Measurements from ENCODE around the gene PPFIA2.
"Not testable (repeated sequence)": the region's sequence is repeated elsewhere in the genome, so short reads cannot be mapped to it uniquely, and the experiment has no call there.

The PPFIA2 gene

DNA sequence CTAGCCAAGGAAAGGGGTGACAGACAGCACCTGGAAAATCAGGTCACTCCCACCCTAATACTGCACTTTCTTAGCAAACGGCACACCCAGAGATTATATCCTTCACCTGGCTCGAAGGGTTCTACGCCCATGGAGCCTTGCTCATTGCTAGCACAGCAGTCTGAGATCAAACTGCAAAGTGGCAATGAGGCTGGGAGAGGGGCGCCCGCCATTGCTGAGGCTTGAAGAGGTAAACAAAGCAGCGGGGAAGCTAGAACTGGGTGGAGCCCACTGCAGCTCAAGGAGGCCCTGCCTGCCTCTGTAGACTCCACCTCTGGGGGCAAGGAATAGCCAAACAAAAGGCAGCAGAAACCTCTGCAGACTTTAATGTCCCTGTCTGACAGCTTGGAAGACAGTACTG, 99.8 kb downstream of the PPFIA2 start:
- not testable (repeated sequence) for DNase-seq

DNA sequence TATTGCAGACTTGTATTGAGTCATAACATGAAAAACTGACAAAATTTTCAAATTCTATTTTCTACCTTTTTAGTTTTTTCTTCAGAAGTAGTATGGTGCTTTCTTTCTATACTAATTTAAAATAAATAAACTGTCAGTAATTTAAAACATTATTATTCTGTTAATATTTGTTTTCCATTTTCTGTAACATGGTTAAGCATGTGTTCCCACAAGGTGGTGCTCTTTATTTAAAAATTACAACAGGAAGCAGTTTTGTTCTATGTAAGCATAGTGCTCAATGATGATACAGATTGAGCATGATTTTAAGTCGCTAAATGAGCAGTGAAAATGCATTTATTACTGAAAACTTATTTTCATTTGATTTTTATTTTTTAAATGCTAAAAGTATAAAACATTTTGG, 114.6 kb downstream of the PPFIA2 start:
- no peak for DNase-seq

DNA sequence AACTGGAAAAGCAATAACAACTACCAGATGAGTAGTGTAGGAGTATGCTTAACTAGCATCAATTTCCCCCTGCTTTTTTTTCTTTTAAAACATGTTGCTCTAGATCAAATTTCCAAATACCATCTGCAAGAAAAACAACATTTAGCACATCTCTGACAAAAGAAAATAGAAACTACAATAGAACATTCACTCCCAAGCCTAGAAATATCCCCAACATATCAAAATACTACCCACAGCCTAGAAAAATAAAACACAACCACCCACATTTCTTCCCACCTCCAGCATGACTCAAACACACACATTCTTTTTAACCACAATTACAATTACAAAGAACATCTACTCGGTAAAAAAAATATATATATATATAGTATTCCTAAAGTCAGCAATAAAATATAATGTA, 120.0 kb downstream of the PPFIA2 start:
- DNase-seq, result no peak

DNA sequence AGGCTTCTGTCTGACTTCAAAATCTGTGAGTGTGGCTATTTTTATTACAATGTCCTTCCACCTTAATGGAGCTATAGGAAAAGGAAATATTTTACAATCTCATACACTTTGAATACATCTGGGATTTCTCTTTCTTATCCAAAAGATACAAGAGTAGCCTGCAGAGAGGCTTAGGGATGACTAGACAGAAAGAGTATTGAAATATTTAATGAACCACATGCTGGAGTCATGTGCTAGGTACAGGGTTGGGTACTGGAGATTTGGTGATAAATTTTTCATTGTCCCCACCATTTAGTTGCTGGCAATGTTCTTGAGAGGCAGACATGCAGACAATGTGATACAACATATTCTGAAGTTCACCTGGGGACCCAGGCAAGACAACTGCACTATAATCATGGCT, 126.0 kb downstream of the PPFIA2 start:
- DNase-seq, result no peak

DNA sequence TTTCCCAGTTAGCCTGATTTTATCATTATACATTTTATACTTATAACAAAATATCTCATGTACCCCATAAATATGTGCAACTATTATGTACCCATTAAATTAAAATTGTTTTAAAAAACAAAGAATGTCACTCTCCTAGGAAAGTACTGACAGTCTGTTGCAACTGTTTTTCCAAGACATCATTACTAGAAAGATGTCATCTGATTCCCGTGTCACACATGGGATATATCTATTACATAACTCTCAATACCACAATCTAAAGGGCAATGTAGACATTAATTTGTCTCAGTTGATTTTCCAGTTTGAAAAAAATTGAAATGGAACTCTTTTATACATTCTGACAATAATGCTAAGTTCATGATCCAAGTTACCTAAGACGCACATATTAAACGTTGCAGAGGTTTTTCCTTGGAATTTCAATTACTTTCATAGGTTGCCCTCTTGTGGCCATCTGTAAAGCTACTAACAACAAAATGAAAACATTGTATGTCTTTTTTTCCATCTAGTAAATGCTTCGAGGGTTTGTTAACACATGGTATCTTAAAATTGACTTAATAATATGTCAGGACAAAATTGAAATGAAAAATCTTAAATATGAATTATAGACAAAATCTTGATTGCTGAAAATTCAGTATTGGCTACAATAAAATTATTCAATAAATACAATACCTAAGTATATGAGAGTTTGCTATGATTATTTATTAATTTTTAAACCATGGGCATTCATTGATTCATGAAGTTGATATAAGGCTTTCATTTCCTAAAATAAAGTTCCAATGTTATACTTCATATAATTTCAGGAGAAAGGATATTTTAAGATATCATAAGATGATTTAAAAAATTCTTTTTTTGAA, 131.6 kb downstream of the PPFIA2 start:
- DNase-seq, result no peak

DNA sequence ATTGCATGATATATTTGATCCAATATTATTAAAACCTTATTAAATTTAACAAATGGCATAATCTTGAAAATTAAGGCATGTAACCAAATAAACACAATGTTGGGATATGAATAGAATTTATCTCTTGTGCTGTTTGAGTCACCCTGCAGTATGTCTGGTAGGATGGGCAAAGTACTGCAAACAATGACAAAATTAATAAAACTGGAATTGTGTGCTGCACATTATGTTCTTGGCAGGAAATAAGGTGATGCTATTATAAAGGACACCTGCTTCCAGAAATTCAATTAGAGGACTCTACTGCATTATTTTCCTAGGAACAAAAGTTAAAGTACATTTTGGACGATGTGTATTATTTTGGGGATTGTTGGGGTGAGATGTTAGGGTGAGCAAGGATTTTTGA, 132.7 kb downstream of the PPFIA2 start:
- no peak for DNase-seq

GRCh38 chr12:81617915-81618314, 141.2 kb downstream of the PPFIA2 start:
- peak; percentile 15 for DNase-seq

DNA sequence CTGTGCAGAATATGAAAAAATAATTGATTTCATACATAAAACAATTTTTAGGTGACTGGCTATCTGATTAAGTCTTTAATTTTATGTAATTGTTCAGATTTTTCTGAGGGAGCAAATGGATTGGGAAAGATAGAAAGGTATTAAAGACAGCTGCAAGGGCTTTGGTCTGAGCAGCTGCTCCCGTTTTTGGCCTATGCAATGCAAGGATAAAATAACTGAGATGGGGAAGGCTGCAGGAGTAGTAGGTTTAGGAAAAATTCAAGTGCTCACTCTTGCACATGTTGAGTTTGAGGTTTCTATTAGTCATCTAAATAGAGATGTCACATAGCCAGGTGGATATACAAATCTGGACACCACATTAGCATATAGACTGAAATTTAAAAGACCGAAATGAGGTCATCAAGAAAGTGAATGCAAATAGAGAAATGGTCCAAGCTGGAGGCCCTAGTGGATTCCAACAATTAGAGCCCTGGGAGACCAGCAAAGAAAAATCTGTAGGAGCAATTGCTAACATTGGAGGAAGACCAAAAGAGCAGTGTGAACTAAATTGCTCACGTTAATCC, 144.0 kb downstream of the PPFIA2 start:
- no peak for DNase-seq

- no peak for DNase-seq
Measured at GRCh38 chr12:81610955-81611889, 147.9 kb downstream of the PPFIA2 start.

- no peak for DNase-seq
Measured at GRCh38 chr12:81597928-81598604, 161.1 kb downstream of the PPFIA2 start.

DNA sequence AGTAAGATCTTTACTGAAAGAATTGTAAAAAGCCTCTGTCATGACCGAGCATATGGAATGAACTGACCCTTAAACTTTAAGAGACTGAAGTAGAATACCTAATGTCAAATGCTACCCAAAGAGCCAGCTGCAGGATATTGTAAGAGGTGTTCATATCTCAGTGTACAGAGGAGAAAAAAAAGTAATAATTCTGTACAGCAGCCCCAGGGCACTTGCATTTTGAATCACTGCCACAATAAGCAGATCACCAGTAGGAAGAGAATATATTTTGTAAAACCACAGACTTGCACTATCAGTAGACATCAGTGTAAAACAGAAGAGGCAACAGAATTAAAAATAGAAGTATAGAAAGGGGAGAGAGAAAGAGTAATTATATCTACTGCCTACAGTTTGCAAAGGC, 162.6 kb downstream of the PPFIA2 start:
- DNase-seq, result no peak

- no peak for DNase-seq
Measured at GRCh38 chr12:81591256-81591655, 167.9 kb downstream of the PPFIA2 start.

- not testable (repeated sequence) for DNase-seq
Measured at GRCh38 chr12:81590703-81591102, 168.4 kb downstream of the PPFIA2 start.

- no peak for DNase-seq
Measured at GRCh38 chr12:81588235-81589008, 170.7 kb downstream of the PPFIA2 start.

DNA sequence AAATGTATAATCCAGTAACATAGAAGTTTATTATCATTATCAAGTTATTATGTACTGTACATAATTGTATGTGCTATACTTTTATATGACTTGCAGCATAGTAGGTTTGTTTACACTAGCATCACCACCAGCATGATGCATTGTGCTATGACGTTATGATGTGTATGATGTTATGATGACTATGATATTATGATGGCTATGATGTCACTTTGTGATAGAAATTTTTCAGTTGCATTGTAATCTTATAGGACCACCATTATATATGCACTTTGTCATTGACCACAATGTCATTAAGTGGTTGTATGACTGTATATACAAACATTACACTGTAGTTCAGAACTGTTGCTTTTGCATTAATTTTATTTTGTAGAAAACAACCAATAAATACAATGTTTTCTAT, 173.4 kb downstream of the PPFIA2 start:
- no peak for DNase-seq

- no peak for DNase-seq
Measured at GRCh38 chr12:81573228-81573627, 185.9 kb downstream of the PPFIA2 start.

DNA sequence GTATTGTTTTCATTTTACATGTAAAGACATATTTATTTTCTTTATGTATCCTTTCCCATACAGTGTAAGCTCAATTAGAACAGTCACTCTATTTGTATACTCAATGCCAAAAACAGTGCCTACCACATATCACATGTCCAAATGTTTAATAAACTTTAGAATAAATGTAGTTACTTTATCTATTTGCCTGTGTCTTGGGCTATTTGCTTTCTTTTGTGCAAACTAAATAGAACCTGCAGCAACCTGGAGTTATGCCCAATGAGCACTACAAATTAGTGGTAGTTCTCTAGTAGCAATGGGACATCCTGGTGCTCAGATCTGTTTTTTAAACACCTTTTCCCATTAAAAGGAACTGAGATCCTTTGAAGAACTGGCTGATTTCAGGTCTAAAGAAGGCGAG, 186.7 kb downstream of the PPFIA2 start:
- DNase-seq, result no peak

DNA sequence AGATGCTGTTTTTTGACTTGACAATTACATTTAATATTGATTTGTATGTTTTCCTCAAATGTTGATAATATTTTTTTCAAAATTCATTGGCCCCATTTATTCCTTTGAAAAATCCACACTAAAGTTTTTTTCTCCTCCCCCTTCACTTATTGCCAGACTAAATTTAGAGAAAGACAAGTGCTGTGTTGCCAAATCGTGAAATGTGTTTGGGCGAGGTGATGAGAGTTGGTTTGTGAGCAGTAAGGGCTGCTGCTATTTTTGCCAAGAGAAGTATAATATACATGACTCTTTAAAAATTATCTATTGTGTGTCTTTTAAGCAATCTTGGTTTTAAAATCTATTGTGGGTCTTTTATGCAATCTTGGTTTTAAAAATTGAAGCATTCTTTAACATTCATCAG, 188.9 kb downstream of the PPFIA2 start:
- no peak for DNase-seq

- no peak for DNase-seq
Measured at GRCh38 chr12:81564237-81564636, 194.9 kb downstream of the PPFIA2 start.

- DNase-seq, result no peak
Measured at GRCh38 chr12:81558031-81558430, 201.1 kb downstream of the PPFIA2 start.

DNA sequence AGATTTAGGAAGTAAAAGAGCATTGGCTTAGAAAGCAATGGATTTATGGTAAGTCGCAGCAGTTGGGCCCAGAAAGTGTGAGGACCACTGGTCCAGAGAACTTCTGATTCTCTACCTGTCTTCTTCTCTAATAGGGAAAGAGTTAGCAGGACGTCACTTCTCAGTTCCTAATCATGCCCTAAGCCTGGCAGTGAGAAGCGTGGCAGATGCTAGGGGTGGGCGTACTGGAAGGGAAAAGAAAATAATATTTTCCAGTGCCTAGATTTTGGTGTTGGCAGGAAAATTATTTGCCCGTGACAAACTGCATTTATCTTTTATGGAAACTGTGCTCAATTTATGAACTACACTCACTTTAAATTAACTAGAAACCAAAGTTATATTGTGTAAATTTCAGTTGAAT, 212.3 kb downstream of the PPFIA2 start:
- DNase-seq, result no peak

- DNase-seq, result no peak
Measured at GRCh38 chr12:81543621-81544139, 215.5 kb downstream of the PPFIA2 start.

Data from NCI-H187 treated with DMSO at 0.1 percent for 48 hours (cell line).